GM19463 (cell line): Measurements from ENCODE around the gene ZAR1.

Experiments used
- ATAC-seq: cut with Tn5 transposase; IDR thresholded peaks from one replicate; pipeline ENCODE4 v1.9.1; 2021; ENCODE audit warnings: mild to moderate bottlenecking, moderate library complexity; ENCODE audit not compliant: unreplicated experiment

ZAR1 gene

GRCh38 chr4:48484494-48485168 lies 5.4 kb upstream of the ZAR1 start:
- no peak for ATAC-seq

- no peak for ATAC-seq
These were observed 405 bp upstream of the ZAR1 start for GRCh38 chr4:48489683-48490011.

- no peak for ATAC-seq
These were observed 845 bp downstream of the ZAR1 start for GRCh38 chr4:48490680-48491513.

- no peak for ATAC-seq
These were observed 1.6 kb downstream of the ZAR1 start for GRCh38 chr4:48491514-48492176.

- ATAC-seq, result no peak
These were observed 3.5 kb downstream of the ZAR1 start for GRCh38 chr4:48493452-48494100.

- ATAC-seq, result no peak
These were observed 5.9 kb downstream of the ZAR1 start for GRCh38 chr4:48495941-48496340.

GRCh38 chr4:48498895-48499294 lies 8.8 kb downstream of the ZAR1 start:
- ATAC-seq, result no peak

DNA sequence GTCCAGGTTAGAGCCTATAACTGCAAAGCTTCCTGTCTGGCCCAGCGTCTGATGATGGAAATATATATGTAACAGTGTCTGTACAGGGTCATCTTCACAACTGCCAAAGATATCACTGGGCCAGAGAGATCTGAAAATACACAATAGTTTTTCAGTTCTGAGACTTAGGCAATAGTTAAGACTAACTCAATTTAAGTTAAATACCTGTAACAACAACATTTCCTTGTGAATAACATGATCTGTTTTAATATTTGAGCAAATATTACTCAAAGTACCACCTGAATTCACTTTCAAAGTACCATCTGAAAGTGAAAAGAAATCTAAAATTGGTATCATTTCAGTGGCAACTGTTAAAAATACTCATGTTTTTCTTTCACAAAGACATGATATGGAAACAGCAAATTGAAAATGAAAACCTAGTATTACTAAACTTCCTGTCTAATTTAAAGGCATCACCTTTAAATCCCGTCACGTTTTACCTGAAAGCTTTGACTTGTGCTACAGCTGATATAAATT lies 9.6 kb downstream of the ZAR1 start:
- peak; percentile 72 for ATAC-seq

GRCh38 chr4:48503233-48504025 lies 13.4 kb downstream of the ZAR1 start:
- ATAC-seq, result no peak

DNA sequence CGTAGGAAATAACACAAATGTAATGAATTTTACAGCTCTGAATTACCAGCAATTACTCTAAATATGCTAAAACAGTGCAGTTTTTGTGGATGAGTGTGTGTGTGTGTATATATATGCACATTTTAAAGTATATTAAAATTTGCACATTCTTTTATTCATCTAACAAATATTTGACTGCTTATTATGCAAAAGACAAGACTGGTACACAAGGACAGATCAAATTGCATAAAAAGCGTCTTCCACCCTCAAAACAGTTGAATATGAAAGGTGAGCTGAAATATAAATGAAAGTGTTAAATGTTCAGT lies 13.9 kb downstream of the ZAR1 start:
- no peak for ATAC-seq

DNA sequence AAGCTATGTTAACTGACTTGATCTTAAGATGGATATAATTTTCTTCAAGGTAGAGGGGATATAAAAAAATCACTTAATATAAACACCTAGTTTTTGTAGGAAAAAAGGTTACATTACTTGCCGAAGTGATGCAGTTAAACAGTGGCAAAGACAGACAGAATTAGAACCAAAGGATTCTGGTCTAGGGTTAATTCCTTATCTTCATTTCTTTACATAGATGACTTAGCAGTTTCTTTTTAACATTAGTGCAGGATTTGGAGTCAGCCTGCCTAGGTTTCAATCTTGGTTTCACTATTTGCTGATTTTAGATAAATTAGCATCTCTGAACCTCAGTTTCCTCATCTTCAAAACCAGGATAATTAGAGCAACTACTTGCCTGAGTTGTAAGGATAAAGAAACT lies 14.3 kb downstream of the ZAR1 start:
- ATAC-seq, result no peak

- ATAC-seq, result no peak
These were observed 16.7 kb downstream of the ZAR1 start for GRCh38 chr4:48506716-48507115.

GRCh38 chr4:48509543-48509942 lies 19.5 kb downstream of the ZAR1 start:
- no peak for ATAC-seq

DNA sequence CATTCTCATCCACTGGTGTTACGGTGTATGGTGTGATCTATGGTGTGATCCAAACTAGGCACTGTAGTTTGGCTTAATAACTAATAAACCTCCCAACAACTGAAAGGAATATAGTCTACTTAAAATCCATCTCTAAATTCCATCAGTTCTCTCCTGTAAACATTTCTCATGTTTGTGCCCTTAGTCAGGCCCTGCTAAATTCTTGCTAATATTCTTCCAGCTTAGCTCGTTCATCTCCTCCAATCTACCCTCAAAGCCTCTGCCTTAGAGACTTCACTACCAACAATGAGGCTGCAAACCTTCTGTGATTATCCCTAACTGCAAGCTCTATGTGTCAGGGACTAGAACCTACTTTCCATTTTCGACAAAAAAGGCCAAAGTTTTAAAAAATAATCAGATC lies 28.1 kb downstream of the ZAR1 start:
- no peak for ATAC-seq

DNA sequence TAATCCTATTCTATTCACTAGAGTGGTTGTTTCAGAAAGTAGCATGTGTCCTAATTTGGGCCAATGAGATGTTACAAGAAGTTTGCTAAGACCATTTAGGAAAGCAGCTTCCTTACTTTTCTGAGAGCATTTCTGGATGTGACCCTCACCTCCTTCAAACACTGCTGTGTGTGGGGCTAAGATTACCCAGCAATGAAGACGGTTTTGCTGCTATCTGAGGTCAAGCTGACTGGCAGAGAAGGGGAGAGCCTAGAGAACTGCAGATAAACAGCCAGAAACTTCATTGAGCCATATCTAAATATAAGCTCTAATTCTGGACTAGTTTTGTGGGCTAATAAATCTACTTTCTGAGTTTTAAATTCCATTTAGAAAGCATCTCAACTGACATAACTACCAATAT lies 36.4 kb downstream of the ZAR1 start:
- ATAC-seq, result no peak

DNA sequence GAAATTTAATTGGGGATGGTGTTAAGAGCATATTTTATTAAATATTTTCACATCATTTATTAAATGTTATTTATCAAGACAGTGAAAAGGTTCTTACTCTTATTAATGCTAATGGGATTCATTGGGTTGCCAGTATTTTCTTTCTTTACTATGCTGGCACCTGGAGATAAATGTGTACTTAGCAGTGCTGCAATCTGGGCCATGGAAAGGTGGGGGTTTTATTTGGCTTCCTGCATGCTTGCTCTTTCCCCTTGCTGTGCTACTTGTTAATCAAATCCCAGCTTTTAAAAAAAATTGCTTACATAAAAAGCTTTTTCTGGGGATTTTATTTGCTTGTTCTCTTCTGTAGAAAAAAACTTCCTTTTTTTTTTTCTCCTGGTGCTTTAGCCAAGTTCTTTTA lies 48.3 kb downstream of the ZAR1 start:
- no peak for ATAC-seq

DNA sequence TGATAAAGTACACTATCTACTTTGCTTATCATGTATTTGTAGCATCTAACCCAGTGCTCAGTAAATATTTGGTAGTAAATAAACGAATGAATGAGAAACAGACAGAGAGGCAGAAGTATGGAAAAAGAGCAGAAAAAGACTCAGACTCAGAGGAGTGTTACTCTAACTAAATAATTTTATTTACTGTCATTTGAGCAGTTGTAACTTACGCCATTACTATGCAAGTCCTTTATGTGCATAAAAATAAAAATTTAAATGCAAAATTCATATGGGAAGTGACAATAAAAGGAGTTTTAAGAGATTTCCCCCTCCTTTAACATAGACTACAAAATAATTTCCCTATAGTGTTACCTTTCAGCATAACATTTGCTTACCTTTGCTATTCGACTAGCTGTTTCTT lies 49.5 kb downstream of the ZAR1 start:
- no peak for ATAC-seq

- no peak for ATAC-seq
These were observed 52.8 kb downstream of the ZAR1 start for GRCh38 chr4:48542888-48543287.

- ATAC-seq, result no peak
These were observed 53.7 kb downstream of the ZAR1 start for GRCh38 chr4:48543796-48544195.
